NB4 (cell line): Measurements from ENCODE around the gene MPZL1.

Experiments used
- MYC ChIP-seq: IDR thresholded peaks from 2 replicates; pipeline ENCODE4 v1.6.1; 2011; ENCODE audit warnings: low read depth, low read length
- TF ChIP-seq, protein P1 (sequence below): IDR thresholded peaks from one replicate; pipeline ENCODE4 v1.5.1; 2012; ENCODE audit warnings: low read depth, low read length

DNA sequence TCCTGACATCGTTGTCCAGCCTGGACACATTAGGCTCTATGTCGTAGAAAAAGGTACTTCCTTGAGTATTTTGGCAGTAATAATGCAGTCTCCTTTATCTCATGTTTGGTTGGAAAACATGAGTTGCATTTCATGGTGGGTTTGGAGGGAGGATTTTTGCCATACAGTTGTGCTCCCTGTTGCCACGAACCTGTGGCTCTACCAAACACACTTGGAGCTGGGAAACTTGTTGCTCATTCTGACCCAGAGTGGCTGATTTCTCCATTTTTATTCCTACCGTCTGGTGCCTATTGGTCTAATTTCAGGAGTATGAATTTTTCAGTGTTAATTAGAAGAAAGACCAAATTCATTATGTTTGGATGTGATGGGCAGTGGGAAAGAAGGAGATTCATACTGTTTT is 50.7 kb downstream of the MPZL1 start:
- TF ChIP-seq, protein P1, sequence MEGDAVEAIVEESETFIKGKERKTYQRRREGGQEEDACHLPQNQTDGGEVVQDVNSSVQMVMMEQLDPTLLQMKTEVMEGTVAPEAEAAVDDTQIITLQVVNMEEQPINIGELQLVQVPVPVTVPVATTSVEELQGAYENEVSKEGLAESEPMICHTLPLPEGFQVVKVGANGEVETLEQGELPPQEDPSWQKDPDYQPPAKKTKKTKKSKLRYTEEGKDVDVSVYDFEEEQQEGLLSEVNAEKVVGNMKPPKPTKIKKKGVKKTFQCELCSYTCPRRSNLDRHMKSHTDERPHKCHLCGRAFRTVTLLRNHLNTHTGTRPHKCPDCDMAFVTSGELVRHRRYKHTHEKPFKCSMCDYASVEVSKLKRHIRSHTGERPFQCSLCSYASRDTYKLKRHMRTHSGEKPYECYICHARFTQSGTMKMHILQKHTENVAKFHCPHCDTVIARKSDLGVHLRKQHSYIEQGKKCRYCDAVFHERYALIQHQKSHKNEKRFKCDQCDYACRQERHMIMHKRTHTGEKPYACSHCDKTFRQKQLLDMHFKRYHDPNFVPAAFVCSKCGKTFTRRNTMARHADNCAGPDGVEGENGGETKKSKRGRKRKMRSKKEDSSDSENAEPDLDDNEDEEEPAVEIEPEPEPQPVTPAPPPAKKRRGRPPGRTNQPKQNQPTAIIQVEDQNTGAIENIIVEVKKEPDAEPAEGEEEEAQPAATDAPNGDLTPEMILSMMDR = no peak
- TF ChIP-seq MYC = no peak
